HG02943 (cell line): Measurements from ENCODE around the gene GPR148.

Experiments used
- ATAC-seq: cut with Tn5 transposase; IDR thresholded peaks from one replicate; pipeline ENCODE4 v1.9.1; 2021; ENCODE audit warnings: mild to moderate bottlenecking, low read depth, moderate library complexity; ENCODE audit not compliant: unreplicated experiment

Gene GPR148

GRCh38 chr2:130744287-130745117 lies 15.6 kb downstream of the GPR148 start:
- no peak for ATAC-seq

DNA sequence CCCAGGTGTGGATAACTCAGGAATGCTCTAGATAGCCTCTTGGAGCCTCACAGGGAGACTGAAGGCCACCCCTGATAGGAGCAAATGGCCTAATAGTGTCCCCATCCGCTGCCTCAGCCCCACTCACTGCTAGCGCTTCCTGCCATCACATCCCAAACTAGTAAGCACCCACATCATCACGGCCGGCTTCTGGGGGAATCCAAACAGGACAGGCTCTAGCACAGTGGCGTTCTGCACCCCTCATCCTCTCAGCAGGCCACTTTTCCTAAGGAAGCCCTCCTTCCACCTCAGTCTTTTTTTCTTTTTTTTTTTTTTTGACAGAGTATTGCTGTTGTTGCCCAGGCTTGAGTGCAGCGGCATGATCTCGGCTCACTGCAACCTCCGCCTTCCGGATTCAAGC lies 20.2 kb downstream of the GPR148 start:
- ATAC-seq, result no peak

- no peak for ATAC-seq
Measured at GRCh38 chr2:130749641-130750040, 20.8 kb downstream of the GPR148 start.

- ATAC-seq, result no peak
Measured at GRCh38 chr2:130754811-130755210, 25.9 kb downstream of the GPR148 start.

DNA sequence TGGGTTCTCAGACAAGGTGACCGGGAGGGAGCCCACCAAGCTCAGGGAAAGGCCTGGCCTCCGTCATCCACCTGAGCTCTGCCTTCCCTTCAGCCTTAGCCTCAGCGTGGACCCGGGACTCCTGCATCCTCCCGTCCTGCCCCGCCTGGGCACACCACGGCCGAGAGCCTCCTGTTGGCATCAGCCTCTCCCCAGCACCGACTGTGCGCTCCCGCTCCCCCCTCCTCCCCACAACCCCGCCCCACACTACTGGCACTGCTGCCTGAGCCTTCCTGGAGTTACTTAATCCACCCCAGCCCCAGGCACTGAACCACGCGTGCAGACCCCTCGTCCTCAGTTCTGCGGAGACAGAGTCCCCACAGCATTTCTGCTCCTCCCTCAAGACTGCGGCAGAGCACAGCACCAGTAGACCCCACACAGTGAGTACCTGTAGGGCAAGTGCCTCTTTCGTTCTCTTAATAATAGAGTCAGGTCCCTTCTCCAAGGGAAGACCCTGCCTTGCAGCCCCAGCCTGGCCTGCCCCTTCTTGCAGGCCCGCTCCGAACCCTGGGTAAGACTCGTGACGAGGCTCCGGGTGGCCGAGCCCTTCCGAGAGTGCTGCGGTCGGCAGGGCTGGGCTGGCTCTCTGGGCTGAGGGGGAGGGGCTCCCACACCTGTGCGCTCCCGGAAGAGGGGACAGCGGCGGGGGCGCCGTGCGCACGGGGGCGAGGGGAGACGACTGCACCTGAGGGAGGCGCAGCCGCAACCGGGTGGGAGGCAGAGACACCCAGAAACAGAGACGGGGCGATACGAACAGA lies 26.6 kb downstream of the GPR148 start, which contains the start of gene AMER3:
Gene AMER3, plus strand, starts transcription at position 285 of the 797 bp plus-strand sequence. CDS start 6,533 bp downstream, outside the sequence.
- no peak for ATAC-seq

DNA sequence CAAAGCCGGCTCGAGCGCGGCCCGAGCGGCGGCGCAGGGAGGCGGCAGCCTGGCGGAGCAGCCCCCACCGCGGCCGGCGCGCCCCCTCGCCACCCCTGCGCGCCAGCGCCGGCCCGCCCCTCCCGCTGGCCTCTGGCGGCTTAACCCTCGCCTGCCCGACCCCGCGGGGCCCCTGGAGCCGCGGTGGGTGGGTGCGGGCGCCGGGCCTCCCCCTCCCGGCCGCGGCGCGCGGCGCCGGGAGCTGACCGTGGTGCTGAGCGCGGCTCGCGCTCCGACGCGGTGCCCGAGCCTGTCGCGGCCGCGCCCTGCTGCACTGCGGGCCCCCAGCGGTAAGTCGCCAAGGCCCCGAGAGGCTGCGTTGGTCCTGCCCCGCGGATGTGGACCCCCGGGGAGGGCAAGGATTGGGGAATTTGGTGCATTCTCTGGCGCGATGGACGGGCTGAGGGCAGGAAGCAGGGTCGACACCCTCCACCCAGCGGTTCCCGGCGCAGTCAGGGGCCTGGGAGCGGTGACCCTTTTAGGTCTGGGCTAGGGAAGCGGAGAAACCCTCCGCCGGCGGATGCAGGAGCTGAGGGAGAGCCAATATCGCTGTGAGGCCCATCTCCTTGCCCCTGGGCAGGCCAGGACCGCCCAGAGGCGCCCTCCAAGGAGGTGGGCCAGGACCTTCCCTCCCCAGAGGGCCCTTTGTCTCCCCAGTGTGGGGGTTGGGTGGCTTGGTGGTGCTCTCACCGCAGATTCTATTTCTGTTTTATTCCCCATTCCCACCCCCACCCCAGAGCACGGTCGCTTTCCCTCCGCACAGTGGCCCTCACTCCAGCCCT lies 27.4 kb downstream of the GPR148 start:
- ATAC-seq, result no peak

GRCh38 chr2:130756874-130757668 lies 28.2 kb downstream of the GPR148 start:
- no peak for ATAC-seq

- ATAC-seq, result no peak
Measured at GRCh38 chr2:130759906-130760753, 31.3 kb downstream of the GPR148 start.

DNA sequence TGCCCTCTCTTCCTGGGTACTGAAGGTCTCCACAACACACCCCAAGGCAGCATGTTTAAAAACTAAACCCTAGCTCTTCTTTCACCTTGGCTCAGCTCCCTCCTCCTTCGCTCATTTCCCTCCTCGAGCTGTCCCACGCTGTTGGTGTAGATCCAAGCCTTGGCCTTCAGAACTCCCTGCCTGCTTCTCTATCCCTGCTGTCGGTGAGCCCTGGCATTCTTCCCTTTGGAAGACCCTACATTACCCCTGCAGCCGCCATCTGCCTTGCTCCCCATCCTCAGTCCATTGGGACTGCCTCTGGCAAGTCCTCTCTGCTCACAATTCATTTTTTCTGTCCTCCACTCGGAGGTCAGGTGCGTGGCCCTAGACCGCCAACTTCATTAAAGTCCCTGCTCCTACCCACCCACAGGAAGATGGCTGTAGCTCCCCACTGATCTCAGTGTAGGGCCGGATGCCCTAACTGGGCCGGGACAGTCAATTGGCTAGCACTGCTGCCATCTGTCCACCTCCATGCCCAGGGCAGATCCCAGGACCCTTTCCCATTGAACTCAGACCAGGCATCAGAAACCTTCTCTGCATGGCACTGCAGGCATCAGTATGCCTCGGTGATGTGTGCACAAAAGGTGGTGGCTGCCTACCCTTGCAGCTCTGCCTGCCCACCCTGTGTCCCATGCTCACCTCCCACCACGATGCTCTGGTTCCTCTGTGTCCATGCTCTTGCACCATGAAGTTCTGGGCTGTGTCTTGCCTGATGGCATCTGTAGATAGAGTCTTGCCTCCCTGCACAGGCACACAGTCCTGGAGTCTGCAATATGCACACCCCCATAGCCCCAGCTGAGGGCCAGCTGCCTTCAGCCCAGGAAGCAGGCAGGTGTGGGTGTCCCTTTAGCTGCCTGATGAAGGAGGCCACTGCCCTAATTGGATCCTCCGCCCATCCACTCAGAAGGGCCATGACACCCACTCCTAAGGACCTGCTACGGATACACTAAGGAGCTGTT lies 32.2 kb downstream of the GPR148 start:
- ATAC-seq, result no peak

GRCh38 chr2:130762031-130762909 lies 33.4 kb downstream of the GPR148 start:
- no peak for ATAC-seq

GRCh38 chr2:130762910-130763385 lies 34.1 kb downstream of the GPR148 start:
- no peak for ATAC-seq

- no peak for ATAC-seq
Measured at GRCh38 chr2:130763405-130763804, 34.5 kb downstream of the GPR148 start.

- ATAC-seq, result no peak
Measured at GRCh38 chr2:130764035-130764820, 35.4 kb downstream of the GPR148 start.

DNA sequence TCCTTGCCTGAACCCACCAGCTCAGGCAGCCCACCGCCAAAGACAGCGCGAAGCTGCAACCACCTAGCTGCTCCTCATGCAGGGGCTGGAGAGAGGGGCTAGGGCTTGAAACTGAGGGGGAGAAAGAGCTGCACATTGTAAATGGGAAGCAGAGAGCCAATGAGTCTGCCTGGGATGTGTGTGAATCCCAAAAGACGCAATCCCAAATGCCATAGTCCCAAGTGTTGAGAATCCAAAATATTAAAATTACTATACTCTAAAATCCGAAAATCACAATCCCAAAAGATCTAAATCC lies 35.9 kb downstream of the GPR148 start:
- ATAC-seq, result no peak

GRCh38 chr2:130765464-130765863 lies 36.6 kb downstream of the GPR148 start:
- ATAC-seq, result no peak

- ATAC-seq, result no peak
Measured at GRCh38 chr2:130766037-130766436, 37.2 kb downstream of the GPR148 start.
